ENCODE measurements around the gene ARHGEF4.

The ARHGEF4 gene

GRCh38 chr2:130847776-130848525 lies 11.2 kb downstream of the ARHGEF4 start:
- no peak for DNase-seq (ENCODE audit: low read depth)
- no peaks in the 10 kb centered on the region for H3K4me1 ChIP-seq (ENCODE audit: control insufficient read depth, insufficient read depth, low read length)

DNA sequence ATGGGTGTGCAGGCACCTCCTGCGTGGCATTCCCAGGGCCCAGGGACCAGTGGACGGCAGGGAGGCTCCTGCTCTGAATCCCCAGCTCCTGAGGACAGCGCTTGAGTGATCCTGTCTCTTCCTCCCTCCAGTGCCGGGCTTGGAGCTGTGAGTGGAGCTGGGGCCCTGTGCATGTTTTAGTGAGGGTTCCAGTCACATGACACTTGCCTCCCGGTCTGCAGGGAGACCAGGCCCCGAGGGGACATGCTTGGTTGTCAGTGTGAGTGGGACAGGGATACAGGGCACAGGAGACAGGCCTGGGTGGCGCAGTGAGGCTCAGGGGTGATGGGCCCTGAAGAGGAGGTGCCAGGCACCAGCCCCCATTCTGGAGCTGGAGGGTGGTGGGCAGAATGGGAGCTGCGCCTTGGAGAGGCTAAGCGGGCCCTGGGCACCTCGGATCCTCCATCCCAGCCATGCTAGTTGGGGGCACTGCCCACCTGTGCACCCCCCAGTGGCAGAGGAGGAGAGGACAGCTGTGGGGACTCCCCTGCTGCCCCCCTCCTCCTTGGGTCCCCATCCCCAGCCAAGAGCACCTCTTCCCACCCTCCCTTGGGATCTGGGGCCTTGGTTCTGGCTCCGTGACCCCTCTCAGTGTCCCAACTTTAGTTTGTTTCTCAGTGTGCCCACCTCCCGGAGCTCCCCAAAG lies 12.0 kb downstream of the ARHGEF4 start:
- H3K36me3 ChIP-seq (ENCODE audit: control insufficient read depth, insufficient read depth, low read length, severe bottlenecking): no peaks in the 10 kb centered on the region

More at GRCh38 chr2:130847776-130848525, 11.2 kb downstream of the ARHGEF4 start:
- no peaks in the 10 kb centered on the region for H3K9me3 ChIP-seq (ENCODE audit: control insufficient read depth, low read length)
- peaks cover 22% of the 10 kb centered on the region for H3K27me3 ChIP-seq (replicated peaks; ENCODE audit: control insufficient read depth, insufficient read depth, low read length)
- H3K4me3 ChIP-seq (ENCODE audit: low read length): no peak overlapping the region
- H3K36me3 ChIP-seq (ENCODE audit: control insufficient read depth, insufficient read depth, low read length, severe bottlenecking): no peaks in the 10 kb centered on the region
- H3K9ac ChIP-seq (ENCODE audit: low read length): no peak overlapping the region

GRCh38 chr2:130849896-130850787 lies 13.4 kb downstream of the ARHGEF4 start:
- Histone ChIP-seq H3K36me3 (ENCODE audit: control insufficient read depth, insufficient read depth, low read length, severe bottlenecking) (no peaks in the 10 kb centered on the region), H3K27me3 (replicated peaks; ENCODE audit: control insufficient read depth, insufficient read depth, low read length) (peaks cover 12% of the 10 kb centered on the region), H3K9me3 (ENCODE audit: control insufficient read depth, low read length) (no peaks in the 10 kb centered on the region), H3K4me1 (ENCODE audit: control insufficient read depth, insufficient read depth, low read length) (no peaks in the 10 kb centered on the region), H3K9ac (ENCODE audit: low read length) (no peak overlapping the region), H3K4me3 (ENCODE audit: low read length) (no peak overlapping the region)
- DNase-seq (ENCODE audit: low read depth): no peak

More for the DNA sequence above, 12.0 kb downstream of the ARHGEF4 start:
- no peak overlapping the region for H3K4me3 ChIP-seq (ENCODE audit: low read length)
- H3K9ac ChIP-seq (ENCODE audit: low read length): no peak overlapping the region
- no peaks in the 10 kb centered on the region for H3K4me1 ChIP-seq (ENCODE audit: control insufficient read depth, insufficient read depth, low read length)
- peaks cover 17% of the 10 kb centered on the region for H3K27me3 ChIP-seq (replicated peaks; ENCODE audit: control insufficient read depth, insufficient read depth, low read length)
- no peak for DNase-seq (ENCODE audit: low read depth)
- no peaks in the 10 kb centered on the region for H3K9me3 ChIP-seq (ENCODE audit: control insufficient read depth, low read length)

DNA sequence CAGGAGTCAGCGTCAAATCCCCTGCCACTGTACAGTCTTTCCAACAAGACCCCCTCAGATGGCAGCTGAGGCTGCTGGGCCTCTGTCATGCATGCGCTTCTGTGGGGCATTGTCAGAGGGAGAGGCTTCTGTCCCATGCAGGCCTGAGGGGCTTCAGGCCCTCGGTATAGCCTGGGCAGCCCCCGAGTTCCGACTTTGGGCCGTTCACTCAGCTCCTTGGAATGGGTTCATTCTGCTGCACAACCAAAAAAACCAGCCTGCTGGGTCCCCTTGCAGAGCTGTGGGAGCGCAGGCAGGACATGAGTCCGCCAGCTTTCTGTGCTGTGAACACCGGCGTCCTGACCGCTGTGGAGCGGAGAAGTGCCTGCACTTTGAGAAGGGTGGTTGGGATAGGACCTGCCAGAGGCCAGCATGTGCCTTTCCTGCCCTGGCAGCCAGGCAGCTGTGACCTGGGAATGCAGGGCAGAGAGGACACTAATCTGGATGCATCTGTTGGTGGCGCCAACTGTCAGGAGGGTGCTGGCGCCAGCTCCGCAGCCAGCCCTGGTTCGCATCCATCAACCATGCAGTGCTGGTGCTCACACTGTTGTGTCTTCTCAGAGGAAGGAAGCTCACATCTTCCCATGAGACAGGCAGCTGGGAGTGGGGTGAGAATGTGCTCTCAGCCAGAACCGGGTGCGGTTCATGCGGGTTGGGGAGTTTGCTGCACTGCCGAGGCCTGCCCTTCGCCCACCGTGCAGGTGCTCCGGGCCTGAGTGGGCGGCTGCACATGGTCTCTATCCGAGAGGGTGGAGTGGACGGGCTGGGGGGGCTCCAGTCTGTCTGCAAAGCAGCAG lies 14.3 kb downstream of the ARHGEF4 start:
- Histone ChIP-seq H3K36me3 (ENCODE audit: control insufficient read depth, insufficient read depth, low read length, severe bottlenecking) (no peaks in the 10 kb centered on the region), H3K9me3 (ENCODE audit: control insufficient read depth, low read length) (peaks cover 8% of the 10 kb centered on the region), H3K9ac (ENCODE audit: low read length) (no peak overlapping the region), H3K4me3 (ENCODE audit: low read length) (no peak overlapping the region), H3K4me1 (ENCODE audit: control insufficient read depth, insufficient read depth, low read length) (no peaks in the 10 kb centered on the region), H3K27me3 (replicated peaks; ENCODE audit: control insufficient read depth, insufficient read depth, low read length) (peaks cover 12% of the 10 kb centered on the region)
- DNase-seq (ENCODE audit: low read depth): no peak

- peaks cover 11% of the 10 kb centered on the region for H3K9me3 ChIP-seq (ENCODE audit: control insufficient read depth, low read length)
- no peaks in the 10 kb centered on the region for H3K4me1 ChIP-seq (ENCODE audit: control insufficient read depth, insufficient read depth, low read length)
- no peak overlapping the region for H3K9ac ChIP-seq (ENCODE audit: low read length)
- no peak overlapping the region for H3K4me3 ChIP-seq (ENCODE audit: low read length)
- peaks cover 12% of the 10 kb centered on the region for H3K27me3 ChIP-seq (replicated peaks; ENCODE audit: control insufficient read depth, insufficient read depth, low read length)
- no peak for DNase-seq (ENCODE audit: low read depth)
- no peaks in the 10 kb centered on the region for H3K36me3 ChIP-seq (ENCODE audit: control insufficient read depth, insufficient read depth, low read length, severe bottlenecking)
Observed at GRCh38 chr2:130851624-130852382, 15.1 kb downstream of the ARHGEF4 start.

GRCh38 chr2:130852521-130853115 lies 15.9 kb downstream of the ARHGEF4 start:
- Histone ChIP-seq H3K27me3 (replicated peaks; ENCODE audit: control insufficient read depth, insufficient read depth, low read length) (peaks cover 12% of the 10 kb centered on the region), H3K9me3 (ENCODE audit: control insufficient read depth, low read length) (peaks cover 11% of the 10 kb centered on the region), H3K9ac (ENCODE audit: low read length) (no peak overlapping the region), H3K4me3 (ENCODE audit: low read length) (no peak overlapping the region), H3K4me1 (ENCODE audit: control insufficient read depth, insufficient read depth, low read length) (no peaks in the 10 kb centered on the region), H3K36me3 (ENCODE audit: control insufficient read depth, insufficient read depth, low read length, severe bottlenecking) (no peaks in the 10 kb centered on the region)
- no peak for DNase-seq (ENCODE audit: low read depth)

DNA sequence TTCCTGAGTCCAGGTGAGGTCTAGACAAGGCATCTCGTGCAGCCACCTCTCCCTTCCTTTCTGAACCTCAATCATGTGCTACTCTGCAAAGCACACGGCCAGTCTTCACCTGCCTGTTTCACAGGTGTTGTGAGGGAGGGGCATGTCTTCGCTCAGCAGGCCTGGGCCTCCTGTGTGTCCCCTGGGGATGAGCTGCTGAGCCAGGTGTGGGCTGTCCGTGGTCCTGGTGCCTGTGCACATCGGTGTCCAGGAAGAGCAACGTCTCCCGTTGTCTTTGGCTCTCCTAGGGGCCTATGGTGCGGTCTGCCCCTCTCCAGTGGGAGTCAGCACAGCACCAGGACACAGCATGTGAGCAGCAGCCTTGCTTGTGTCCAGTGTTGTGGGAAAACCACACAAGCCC lies 16.7 kb downstream of the ARHGEF4 start:
- no peaks in the 10 kb centered on the region for H3K4me1 ChIP-seq (ENCODE audit: control insufficient read depth, insufficient read depth, low read length)
- DNase-seq (ENCODE audit: low read depth): no peak
- no peaks in the 10 kb centered on the region for H3K36me3 ChIP-seq (ENCODE audit: control insufficient read depth, insufficient read depth, low read length, severe bottlenecking)
- H3K9me3 ChIP-seq (ENCODE audit: control insufficient read depth, low read length): peaks cover 11% of the 10 kb centered on the region
- H3K9ac ChIP-seq (ENCODE audit: low read length): no peak overlapping the region
- peaks cover 12% of the 10 kb centered on the region for H3K27me3 ChIP-seq (replicated peaks; ENCODE audit: control insufficient read depth, insufficient read depth, low read length)
- no peak overlapping the region for H3K4me3 ChIP-seq (ENCODE audit: low read length)

GRCh38 chr2:130854301-130854700 lies 17.6 kb downstream of the ARHGEF4 start:
- peaks cover 11% of the 10 kb centered on the region for H3K9me3 ChIP-seq (ENCODE audit: control insufficient read depth, low read length)
- peaks cover 9% of the 10 kb centered on the region for H3K27me3 ChIP-seq (replicated peaks; ENCODE audit: control insufficient read depth, insufficient read depth, low read length)
- DNase-seq (ENCODE audit: low read depth): no peak
- H3K4me1 ChIP-seq (ENCODE audit: control insufficient read depth, insufficient read depth, low read length): no peaks in the 10 kb centered on the region
- H3K36me3 ChIP-seq (ENCODE audit: control insufficient read depth, insufficient read depth, low read length, severe bottlenecking): no peaks in the 10 kb centered on the region
- H3K9ac ChIP-seq (ENCODE audit: low read length): no peak overlapping the region
- no peak overlapping the region for H3K4me3 ChIP-seq (ENCODE audit: low read length)

DNA sequence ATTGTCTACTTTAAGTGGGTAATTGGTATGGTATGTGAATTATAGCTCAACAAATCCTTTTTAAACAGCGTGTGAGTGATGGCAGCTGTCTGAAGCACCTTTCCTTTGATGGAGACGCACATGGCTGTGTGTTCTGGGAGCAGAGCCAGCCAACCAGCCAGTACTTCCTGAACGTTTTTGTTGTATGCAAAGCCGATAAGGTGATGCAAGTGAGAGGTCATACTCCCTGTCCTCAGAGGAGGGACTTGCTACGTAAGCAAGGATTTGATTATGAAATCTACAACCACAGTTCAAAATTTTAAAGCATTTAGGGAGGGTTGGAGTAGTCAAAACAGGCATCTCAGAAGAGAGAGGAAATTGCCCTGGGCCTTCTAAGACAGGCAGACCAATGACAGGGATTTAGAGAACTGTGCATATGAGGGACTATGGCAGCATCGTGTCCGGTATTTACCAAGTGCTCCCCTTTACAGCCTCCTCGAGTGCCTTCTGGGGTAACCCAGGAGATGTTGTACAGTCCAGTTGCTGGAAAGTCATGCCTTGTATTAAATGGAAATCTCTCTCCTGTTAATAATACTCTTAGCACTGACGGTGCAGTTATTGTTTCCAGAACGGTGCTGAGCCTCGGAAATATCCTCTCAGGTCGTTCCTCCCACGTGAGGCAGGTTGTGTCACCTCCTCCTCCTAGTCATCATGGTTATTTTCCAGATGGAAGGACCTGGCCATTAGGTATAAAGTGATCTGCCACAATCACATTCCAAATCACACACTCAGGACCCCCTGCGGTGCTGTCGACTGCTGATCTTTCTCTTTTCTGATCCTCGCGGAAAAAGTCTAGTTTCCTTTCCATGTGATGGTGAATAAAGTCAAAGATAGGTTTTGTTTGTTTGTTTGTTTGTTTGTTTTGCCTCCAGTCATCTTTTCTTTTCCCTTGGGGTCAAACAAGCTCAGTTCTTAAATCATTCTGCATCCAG lies 28.4 kb downstream of the ARHGEF4 start:
- no peaks in the 10 kb centered on the region for H3K9me3 ChIP-seq (ENCODE audit: control insufficient read depth, low read length)
- peaks cover 17% of the 10 kb centered on the region for H3K27me3 ChIP-seq (replicated peaks; ENCODE audit: control insufficient read depth, insufficient read depth, low read length)
- DNase-seq (ENCODE audit: low read depth): peak; percentile 76
- H3K36me3 ChIP-seq (ENCODE audit: control insufficient read depth, insufficient read depth, low read length, severe bottlenecking): no peaks in the 10 kb centered on the region
- no peak overlapping the region for H3K4me3 ChIP-seq (ENCODE audit: low read length)
- no peak overlapping the region for H3K9ac ChIP-seq (ENCODE audit: low read length)
- peaks cover 11% of the 10 kb centered on the region for H3K4me1 ChIP-seq (ENCODE audit: control insufficient read depth, insufficient read depth, low read length)
